PC-9 (cell line): ENCODE measurements around the gene FAM78B. TPM values are rescaled to one million over a fixed set of nuclear protein-coding genes. Genes with fewer than 3 reads are reported as not detected.

Source experiments
- BruUV-seq: library from RNA; stranded (reverse); fragments of 400-500 nt; replicated peaks from 2 replicates; lab custom pipeline; 2021; lab: Mats Ljungman, UMichigan
- CTCF ChIA-PET: fragments of 300-600 bp; sonication (Branson Sonifier 250); formaldehyde crosslinking; loops from one replicate; lab custom pipeline; 2022; ENCODE audit warnings: antibody characterized with exemption; lab: Charles Lee
- POLR2A ChIA-PET: fragments of 300-600 bp; sonication (Branson Sonifier 250); formaldehyde crosslinking; loops from one replicate; lab custom pipeline; 2022; ENCODE audit warnings: antibody characterized with exemption; ENCODE audit not compliant: unreplicated experiment; lab: Charles Lee
- DNase-seq, 2 experiments: peaks; one replicate each; pipeline versions ENCODE4 v3.0.0 to v3.0.0-alpha.2; 2015 to 2022; ENCODE audit warnings: mixed read lengths in 1 of 2
- H2AFZ ChIP-seq: fragments of 200-600 bp; sonication (generic); 2 replicates; pipeline ENCODE4 v1.8.1; 2017; ENCODE audit warnings: antibody characterized with exemption
- H3F3A ChIP-seq: fragments of 200-600 bp; sonication (generic); 2 replicates; pipeline ENCODE4 v1.8.1; 2017; ENCODE audit warnings: antibody characterized with exemption, mild to moderate bottlenecking, low read depth; ENCODE audit not compliant: insufficient read depth
- H3K27ac ChIP-seq: fragments of 200-600 bp; sonication (generic); 2 replicates; pipeline ENCODE4 v1.6.1; 2016; ENCODE audit warnings: mixed run types
- H3K27me3 ChIP-seq: fragments of 200-600 bp; sonication (generic); 2 replicates; pipeline ENCODE4 v1.6.1; 2016; ENCODE audit warnings: low read depth, mixed run types; ENCODE audit not compliant: insufficient read depth
- H3K36me3 ChIP-seq: fragments of 200-600 bp; sonication (generic); 2 replicates; pipeline ENCODE4 v1.6.1; 2016; ENCODE audit warnings: low read depth, mixed run types
- H3K4me1 ChIP-seq: fragments of 200-600 bp; sonication (generic); replicated peaks from 2 replicates; pipeline ENCODE4 v1.6.1; 2016; ENCODE audit warnings: mixed run types; ENCODE audit not compliant: insufficient read depth
- H3K4me2 ChIP-seq: fragments of 200-600 bp; sonication (generic); 2 replicates; pipeline ENCODE4 v1.6.1; 2017; ENCODE audit warnings: mixed run types
- H3K4me3 ChIP-seq: fragments of 200-600 bp; sonication (generic); 2 replicates; pipeline ENCODE4 v1.6.1; 2016; ENCODE audit warnings: mixed run types
- H3K79me2 ChIP-seq: fragments of 200-600 bp; sonication (generic); 2 replicates; pipeline ENCODE4 v1.6.1; 2017; ENCODE audit warnings: low read depth, mixed run types
- H3K9me2 ChIP-seq: fragments of 200-600 bp; sonication (generic); 2 replicates; pipeline ENCODE4 v1.8.1; 2017; ENCODE audit warnings: mild to moderate bottlenecking; ENCODE audit not compliant: insufficient read depth
- H3K9me3 ChIP-seq: fragments of 200-600 bp; sonication (generic); 2 replicates; pipeline ENCODE4 v1.8.1; 2016; ENCODE audit warnings: low read depth; ENCODE audit not compliant: insufficient read depth
- H4K20me1 ChIP-seq: fragments of 200-600 bp; sonication (generic); 2 replicates; pipeline ENCODE4 v1.8.1; 2017; ENCODE audit not compliant: insufficient read depth
- CTCF ChIP-seq: fragments of 200-600 bp; sonication (generic); conservative IDR thresholded peaks from 2 replicates; pipeline ENCODE4 v1.6.1; 2017; ENCODE audit warnings: mixed run types, antibody characterized with exemption, mild to moderate bottlenecking, moderate library complexity
- EZH2 ChIP-seq: fragments of 200-600 bp; sonication (generic); IDR thresholded peaks from 2 replicates; pipeline ENCODE4 v1.8.0; 2017; ENCODE audit warnings: antibody characterized with exemption, low read depth
- intact Hi-C: fragments of 100-400 bp; cut with micrococcal nuclease; formaldehyde crosslinking; loops from one replicate; pipeline ENCODE4 v1.10.0; 2022; ENCODE audit not compliant: unreplicated experiment
- total RNA-seq: library from RNA; stranded (reverse); gene quantifications from 2 replicates; pipeline ENCODE4 v1.2.3, GENCODE V29; 2021

The FAM78B gene
- total RNA-seq, 1 experiment from 2014 or later = not detected

- H3K9me2 ChIP-seq = no peaks in the 10 kb centered on the region
- CTCF ChIA-PET = no interaction called here
- TF ChIP-seq CTCF (no peak), EZH2 (no peak)
- H3K27me3 ChIP-seq = no peaks in the 10 kb centered on the region; the same call in 1 of the 2 replicates
- H4K20me1 ChIP-seq = no peaks in the 10 kb centered on the region
- no peak overlapping the region for H3K27ac ChIP-seq
- no peaks in the 10 kb centered on the region for H3F3A ChIP-seq
- no peaks in the 10 kb centered on the region for H3K79me2 ChIP-seq
- no peak overlapping the region for H3K4me3 ChIP-seq
- BruUV-seq = no TSS peak
- no peak for DNase-seq
- intact Hi-C loops = no loop called here
- no peaks in the 10 kb centered on the region for H3K9me3 ChIP-seq
- H2AFZ ChIP-seq = no peak overlapping the region
- no peaks in the 10 kb centered on the region for H3K36me3 ChIP-seq
- no peaks in the 10 kb centered on the region for H3K4me1 ChIP-seq
- POLR2A ChIA-PET = no interaction called here
- H3K4me2 ChIP-seq = no peak overlapping the region
These were observed 32.9 kb downstream of the FAM78B start for GRCh38 chr1:166133857-166134256.

- Histone ChIP-seq H4K20me1 (no peaks in the 10 kb centered on the region), H3K9me3 (no peaks in the 10 kb centered on the region), H3K27ac (no peak overlapping the region), H3K4me1 (no peaks in the 10 kb centered on the region), H3K4me2 (no peak overlapping the region), H3K79me2 (no peaks in the 10 kb centered on the region), H3K27me3 (no peaks in the 10 kb centered on the region), H3F3A (no peaks in the 10 kb centered on the region), H2AFZ (no peak overlapping the region), H3K36me3 (no peaks in the 10 kb centered on the region), H3K4me3 (no peak overlapping the region), H3K9me2 (no peaks in the 10 kb centered on the region)
- no TSS peak for BruUV-seq
- ChIA-PET CTCF (no interaction called here), POLR2A (no interaction called here)
- TF ChIP-seq EZH2 (no peak), CTCF (peak; percentile 45)
- no peak for DNase-seq
- intact Hi-C loops = no loop called here
These were observed 33.4 kb downstream of the FAM78B start for GRCh38 chr1:166133276-166133841.

- H4K20me1 ChIP-seq = no peaks in the 10 kb centered on the region
- CTCF ChIA-PET = no interaction called here
- intact Hi-C loops = no loop called here
- H3K4me3 ChIP-seq = no peak overlapping the region
- POLR2A ChIA-PET = no interaction called here
- H3K4me1 ChIP-seq = no peaks in the 10 kb centered on the region
- no peaks in the 10 kb centered on the region for H3K9me2 ChIP-seq
- no peak overlapping the region for H3K4me2 ChIP-seq
- H2AFZ ChIP-seq = no peak overlapping the region
- no peaks in the 10 kb centered on the region for H3K36me3 ChIP-seq
- no peaks in the 10 kb centered on the region for H3F3A ChIP-seq
- H3K27me3 ChIP-seq = no peaks in the 10 kb centered on the region
- no peak for DNase-seq
- TF ChIP-seq CTCF = no peak
- TF ChIP-seq EZH2 = no peak
- H3K79me2 ChIP-seq = no peaks in the 10 kb centered on the region
- H3K9me3 ChIP-seq = no peaks in the 10 kb centered on the region
- no peak overlapping the region for H3K27ac ChIP-seq
- no TSS peak for BruUV-seq
These were observed 34.3 kb downstream of the FAM78B start for GRCh38 chr1:166132496-166132895.
